ENCODE measurements around the gene DPM3. TPM values are rescaled to one million over a fixed set of nuclear protein-coding genes. Genes with fewer than 3 reads are reported as not detected.

The DPM3 gene
- total and polyA plus RNA-seq, 9 of the 15 experiments (the other 6 are each of a cell fraction or from before 2014, with no cell fraction given) = 3.7 to 120 (median 36.4) TPM

- TF ChIP-seq MGA (IDR thresholded peaks at IDR 0.05) (peak; percentile 44), ZNF592 (IDR thresholded peaks at IDR 0.05) (0 out of 2 replicates have a peak, but pooled peaks have one; percentile 47), TBL1XR1 (IDR thresholded peaks at IDR 0.05; ENCODE audit: low read length in 2 of 2) (peak in 1 of 2 experiments; percentile 10; a peak in 1 of 4 replicates), L3MBTL2 (IDR thresholded peaks at IDR 0.05) (peak; percentile 40), CTCF (IDR thresholded peaks at IDR 0.05 in 2 of 3, conservative IDR thresholded peaks at IDR 0.05 in 1 of 3; ENCODE audit: insufficient read depth in 2 of 3, low read depth in 1 of 3, low read length in 3 of 3) (peak in 1 of 3 experiments; percentile 7; a peak in 1 of 6 replicates), LARP7 (IDR thresholded peaks at IDR 0.05) (0 out of 2 replicates have a peak, but pooled peaks have one; percentile 45)
Measured at GRCh38 chr1:155173478-155174323, 33.4 kb upstream of the DPM3 start, which contains the start of gene TRIM46 (continued).

Measured in K562 (cell line).